ENCODE measurements around the gene GTSF1L. TPM values are rescaled to one million over a fixed set of nuclear protein-coding genes. Genes with fewer than 3 reads are reported as not detected.

The GTSF1L gene
- total and polyA plus RNA-seq, 4 donors, result not detected

- TF ChIP-seq EGR1 (IDR thresholded peaks at IDR 0.05; ENCODE audit: low read depth in 2 of 2) (no peak), RXRA (IDR thresholded peaks at IDR 0.05) (no peak), FOXA2 (IDR thresholded peaks at IDR 0.05) (no peak), GABPA (IDR thresholded peaks at IDR 0.05 in 1 of 2, conservative IDR thresholded peaks at IDR 0.05 in 1 of 2) (no peak), NR2F2 (IDR thresholded peaks at IDR 0.05) (no peak), ZBTB33 (IDR thresholded peaks at IDR 0.05) (no peak), RAD21 (IDR thresholded peaks at IDR 0.05) (no peak), FOXA1 (IDR thresholded peaks at IDR 0.05) (no peak), TAF1 (conservative IDR thresholded peaks at IDR 0.05) (no peak), HNF4A (conservative IDR thresholded peaks at IDR 0.05) (no peak), HNF4G (IDR thresholded peaks at IDR 0.05) (no peak), YY1 (IDR thresholded peaks at IDR 0.05) (no peak), CTCF (IDR thresholded peaks at IDR 0.05; ENCODE audit: low read depth, low read length, missing input control) (no peak), SP1 (IDR thresholded peaks at IDR 0.05) (no peak), JUND (IDR thresholded peaks at IDR 0.05) (no peak)
- TF ChIP-seq, protein P1, sequence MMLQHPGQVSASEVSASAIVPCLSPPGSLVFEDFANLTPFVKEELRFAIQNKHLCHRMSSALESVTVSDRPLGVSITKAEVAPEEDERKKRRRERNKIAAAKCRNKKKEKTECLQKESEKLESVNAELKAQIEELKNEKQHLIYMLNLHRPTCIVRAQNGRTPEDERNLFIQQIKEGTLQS (IDR thresholded peaks at IDR 0.05), result no peak
- TF ChIP-seq, protein P2, sequence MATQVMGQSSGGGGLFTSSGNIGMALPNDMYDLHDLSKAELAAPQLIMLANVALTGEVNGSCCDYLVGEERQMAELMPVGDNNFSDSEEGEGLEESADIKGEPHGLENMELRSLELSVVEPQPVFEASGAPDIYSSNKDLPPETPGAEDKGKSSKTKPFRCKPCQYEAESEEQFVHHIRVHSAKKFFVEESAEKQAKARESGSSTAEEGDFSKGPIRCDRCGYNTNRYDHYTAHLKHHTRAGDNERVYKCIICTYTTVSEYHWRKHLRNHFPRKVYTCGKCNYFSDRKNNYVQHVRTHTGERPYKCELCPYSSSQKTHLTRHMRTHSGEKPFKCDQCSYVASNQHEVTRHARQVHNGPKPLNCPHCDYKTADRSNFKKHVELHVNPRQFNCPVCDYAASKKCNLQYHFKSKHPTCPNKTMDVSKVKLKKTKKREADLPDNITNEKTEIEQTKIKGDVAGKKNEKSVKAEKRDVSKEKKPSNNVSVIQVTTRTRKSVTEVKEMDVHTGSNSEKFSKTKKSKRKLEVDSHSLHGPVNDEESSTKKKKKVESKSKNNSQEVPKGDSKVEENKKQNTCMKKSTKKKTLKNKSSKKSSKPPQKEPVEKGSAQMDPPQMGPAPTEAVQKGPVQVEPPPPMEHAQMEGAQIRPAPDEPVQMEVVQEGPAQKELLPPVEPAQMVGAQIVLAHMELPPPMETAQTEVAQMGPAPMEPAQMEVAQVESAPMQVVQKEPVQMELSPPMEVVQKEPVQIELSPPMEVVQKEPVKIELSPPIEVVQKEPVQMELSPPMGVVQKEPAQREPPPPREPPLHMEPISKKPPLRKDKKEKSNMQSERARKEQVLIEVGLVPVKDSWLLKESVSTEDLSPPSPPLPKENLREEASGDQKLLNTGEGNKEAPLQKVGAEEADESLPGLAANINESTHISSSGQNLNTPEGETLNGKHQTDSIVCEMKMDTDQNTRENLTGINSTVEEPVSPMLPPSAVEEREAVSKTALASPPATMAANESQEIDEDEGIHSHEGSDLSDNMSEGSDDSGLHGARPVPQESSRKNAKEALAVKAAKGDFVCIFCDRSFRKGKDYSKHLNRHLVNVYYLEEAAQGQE (IDR thresholded peaks at IDR 0.05), result no peak
- TF ChIP-seq, protein P3, sequence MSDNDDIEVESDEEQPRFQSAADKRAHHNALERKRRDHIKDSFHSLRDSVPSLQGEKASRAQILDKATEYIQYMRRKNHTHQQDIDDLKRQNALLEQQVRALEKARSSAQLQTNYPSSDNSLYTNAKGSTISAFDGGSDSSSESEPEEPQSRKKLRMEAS (IDR thresholded peaks at IDR 0.05), result no peak
- Histone ChIP-seq H3K27ac (ENCODE audit: low read depth in 1 of 2, low read length in 2 of 2) (no peak overlapping the region), H3K4me3 (ENCODE audit: low read depth in 1 of 3, low read length in 3 of 3) (no peak overlapping the region), H3K9me3 (ENCODE audit: control insufficient read depth in 4 of 4, low read length in 3 of 4) (no peaks in the 10 kb centered on the region), H3K27me3 (ENCODE audit: control insufficient read depth in 4 of 4, insufficient read depth in 4 of 4, low read length in 3 of 4) (no peaks in the 10 kb centered on the region), H3K4me1 (ENCODE audit: control insufficient read depth in 4 of 4, insufficient read depth in 4 of 4, low read length in 3 of 4) (no peaks in the 10 kb centered on the region), H3K36me3 (ENCODE audit: control insufficient read depth in 4 of 4, insufficient read depth in 3 of 4, low read depth in 1 of 4, low read length in 3 of 4) (no peaks in the 10 kb centered on the region), H3K9ac (ENCODE audit: low read depth in 1 of 2, low read length in 2 of 2) (no peak overlapping the region)
- 81% methylated on average over 2 of the region's 2 CpGs for WGBS
- DNase-seq (ENCODE audit: low spot score), result no peak
These were observed 44.8 kb downstream of the GTSF1L start for GRCh38 chr20:43681991-43682410.
